PFSK-1 (cell line): ENCODE results near the gene KCND1.

Experiments
- FOXP2 ChIP-seq: optimal IDR thresholded peaks from 2 replicates; pipeline ENCODE3; 2011; ENCODE audit warnings: borderline replicate concordance, control low read depth, inconsistent platforms; ENCODE audit not compliant: insufficient read depth; ENCODE audit errors: extremely low read length, extremely low read depth
- POLR2AphosphoS5 ChIP-seq: IDR thresholded peaks from 2 replicates; pipeline ENCODE4 v1.6.1; 2012; ENCODE audit warnings: low read depth, mild to moderate bottlenecking, control low read depth, low read length, moderate library complexity
- SIN3A ChIP-seq: IDR thresholded peaks from 2 replicates; pipeline ENCODE4 v1.6.1; 2012; ENCODE audit warnings: mild to moderate bottlenecking, low read length, moderate library complexity, borderline replicate concordance; ENCODE audit not compliant: insufficient read depth
- TAF1 ChIP-seq: IDR thresholded peaks from 2 replicates; pipeline ENCODE4 v1.6.1; 2012; ENCODE audit warnings: low read length, control low read depth, borderline replicate concordance; ENCODE audit not compliant: insufficient read depth
- TF ChIP-seq, protein P1 (sequence below), 2 experiments: IDR thresholded peaks; 2 replicates each; pipeline versions ENCODE4 v1.6.1 to v1.8.0; 2011 to 2012; ENCODE audit warnings: low read depth in 2 of 2, low read length in 2 of 2, control low read depth in 1 of 2, inconsistent platforms in 1 of 2, mild to moderate bottlenecking in 1 of 2, moderate library complexity in 1 of 2; ENCODE audit not compliant: insufficient read depth in 1 of 2

KCND1 gene

DNA sequence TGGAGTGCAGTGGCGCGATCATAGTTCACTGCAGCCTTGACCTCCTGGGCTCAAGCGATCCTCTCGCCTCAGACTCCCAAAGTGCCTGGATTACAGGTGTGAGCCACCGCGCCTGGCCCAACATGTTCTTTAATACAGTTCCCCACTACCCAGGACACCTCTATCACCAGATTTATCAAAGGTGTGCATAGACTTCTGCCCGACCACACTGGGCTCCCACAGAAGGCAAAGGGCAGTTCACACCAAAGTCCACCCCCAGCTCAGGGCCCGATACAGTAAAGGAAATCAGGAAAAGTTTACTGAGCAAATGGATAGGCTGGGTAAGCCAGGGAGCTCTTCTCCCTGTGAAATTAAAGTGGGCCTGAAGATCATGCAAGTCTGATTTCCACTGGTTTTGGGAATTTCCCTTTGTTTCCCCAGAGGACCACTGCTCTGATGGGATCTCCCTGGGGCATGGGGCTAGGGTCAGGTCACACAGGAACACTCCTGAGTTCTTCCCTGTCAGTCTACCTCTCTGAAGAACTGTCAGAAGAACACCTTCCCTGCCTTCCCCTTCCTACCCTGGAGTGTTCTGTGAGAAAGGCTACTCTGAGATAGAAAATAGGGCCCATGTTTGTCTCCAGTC is 35.1 kb downstream of the KCND1 start:
- TF ChIP-seq POLR2AphosphoS5 (no peak), FOXP2 (no peak), SIN3A (no peak)
- TF ChIP-seq, protein P1, sequence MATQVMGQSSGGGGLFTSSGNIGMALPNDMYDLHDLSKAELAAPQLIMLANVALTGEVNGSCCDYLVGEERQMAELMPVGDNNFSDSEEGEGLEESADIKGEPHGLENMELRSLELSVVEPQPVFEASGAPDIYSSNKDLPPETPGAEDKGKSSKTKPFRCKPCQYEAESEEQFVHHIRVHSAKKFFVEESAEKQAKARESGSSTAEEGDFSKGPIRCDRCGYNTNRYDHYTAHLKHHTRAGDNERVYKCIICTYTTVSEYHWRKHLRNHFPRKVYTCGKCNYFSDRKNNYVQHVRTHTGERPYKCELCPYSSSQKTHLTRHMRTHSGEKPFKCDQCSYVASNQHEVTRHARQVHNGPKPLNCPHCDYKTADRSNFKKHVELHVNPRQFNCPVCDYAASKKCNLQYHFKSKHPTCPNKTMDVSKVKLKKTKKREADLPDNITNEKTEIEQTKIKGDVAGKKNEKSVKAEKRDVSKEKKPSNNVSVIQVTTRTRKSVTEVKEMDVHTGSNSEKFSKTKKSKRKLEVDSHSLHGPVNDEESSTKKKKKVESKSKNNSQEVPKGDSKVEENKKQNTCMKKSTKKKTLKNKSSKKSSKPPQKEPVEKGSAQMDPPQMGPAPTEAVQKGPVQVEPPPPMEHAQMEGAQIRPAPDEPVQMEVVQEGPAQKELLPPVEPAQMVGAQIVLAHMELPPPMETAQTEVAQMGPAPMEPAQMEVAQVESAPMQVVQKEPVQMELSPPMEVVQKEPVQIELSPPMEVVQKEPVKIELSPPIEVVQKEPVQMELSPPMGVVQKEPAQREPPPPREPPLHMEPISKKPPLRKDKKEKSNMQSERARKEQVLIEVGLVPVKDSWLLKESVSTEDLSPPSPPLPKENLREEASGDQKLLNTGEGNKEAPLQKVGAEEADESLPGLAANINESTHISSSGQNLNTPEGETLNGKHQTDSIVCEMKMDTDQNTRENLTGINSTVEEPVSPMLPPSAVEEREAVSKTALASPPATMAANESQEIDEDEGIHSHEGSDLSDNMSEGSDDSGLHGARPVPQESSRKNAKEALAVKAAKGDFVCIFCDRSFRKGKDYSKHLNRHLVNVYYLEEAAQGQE (IDR thresholded peaks at IDR 0.05; ENCODE audit: insufficient read depth in 1 of 2, low read depth in 2 of 2, low read length in 2 of 2), result no peak

DNA sequence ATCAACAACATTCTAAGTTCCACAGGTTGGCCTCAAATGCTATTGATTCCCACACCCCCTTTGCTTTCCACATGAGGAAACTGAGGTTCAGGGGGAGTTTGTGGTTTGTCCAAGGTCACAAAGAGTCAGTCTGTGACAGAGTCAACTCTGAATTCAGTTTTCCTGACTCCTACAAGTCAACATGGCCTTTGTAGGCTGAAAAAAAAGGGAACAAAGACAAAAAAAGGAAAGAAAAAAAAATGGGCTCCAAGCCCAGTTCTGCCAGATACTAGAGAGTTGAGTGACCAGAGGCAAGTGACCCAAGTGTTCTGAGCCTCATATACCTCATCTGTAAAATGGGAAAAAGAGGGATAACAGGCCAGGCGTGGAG is 36.4 kb downstream of the KCND1 start:
- no peak for TF ChIP-seq SIN3A
- TF ChIP-seq, protein P1 (IDR thresholded peaks at IDR 0.05; ENCODE audit: insufficient read depth in 1 of 2, low read depth in 2 of 2, low read length in 2 of 2), result no peak
- no peak for TF ChIP-seq FOXP2
- no peak for TF ChIP-seq TAF1
- no peak for TF ChIP-seq POLR2AphosphoS5

DNA sequence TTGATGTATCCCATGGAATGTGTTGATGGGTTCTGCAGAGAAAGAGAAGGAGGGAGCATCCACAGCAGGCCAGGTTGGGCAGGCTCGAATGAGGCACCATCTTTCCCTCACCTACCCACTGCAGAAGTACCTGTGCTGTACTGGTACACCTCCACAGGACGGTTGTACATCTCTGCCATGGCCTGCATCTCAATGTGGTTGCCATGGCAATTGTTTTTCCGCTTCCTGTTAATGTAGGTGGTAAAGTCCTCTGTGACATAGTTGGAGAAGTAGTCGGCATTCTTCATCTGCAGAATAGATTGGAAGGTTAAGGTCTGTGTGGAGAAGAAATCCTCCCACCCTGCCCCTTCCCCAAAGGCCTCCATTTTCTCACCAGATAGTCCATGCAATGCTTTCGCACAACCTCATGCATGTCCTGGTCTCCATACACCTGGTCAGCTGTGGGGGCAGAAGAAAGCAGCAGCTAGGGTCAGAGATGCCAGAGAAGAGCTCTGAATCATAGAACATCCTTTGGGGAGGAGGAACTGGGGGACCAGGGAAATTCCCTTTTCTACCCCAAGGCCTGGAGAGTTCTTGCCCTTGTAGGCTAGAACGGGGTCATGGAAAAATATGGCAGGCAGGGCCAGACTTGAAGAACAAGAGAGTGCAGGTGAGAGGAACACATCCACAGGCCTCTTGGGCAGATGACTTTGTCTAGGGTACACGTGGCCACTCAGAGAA is 36.9 kb downstream of the KCND1 start:
- no peak for TF ChIP-seq SIN3A
- TF ChIP-seq POLR2AphosphoS5, result no peak

DNA sequence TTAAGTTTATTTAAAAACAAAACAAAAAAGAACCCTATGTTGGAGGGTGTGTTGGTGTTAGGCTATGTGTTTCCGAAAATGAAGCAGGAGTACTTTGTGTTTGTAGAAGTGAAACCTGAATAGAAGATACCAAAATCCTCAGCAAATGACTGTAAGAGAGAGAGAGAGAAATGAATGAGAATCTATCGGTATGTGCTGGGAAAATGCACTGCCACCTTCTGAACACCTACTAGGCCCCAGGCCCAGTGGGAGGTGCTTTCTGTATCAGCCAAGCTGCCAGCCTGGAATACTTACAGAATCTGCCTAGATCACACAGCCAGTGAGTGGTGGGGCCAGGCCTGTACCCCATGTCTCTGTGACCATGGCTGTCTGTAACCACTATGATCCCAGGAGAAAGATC is 37.9 kb downstream of the KCND1 start:
- TF ChIP-seq TAF1 (no peak), SIN3A (no peak), FOXP2 (no peak), POLR2AphosphoS5 (no peak)
- TF ChIP-seq, protein P1 (IDR thresholded peaks at IDR 0.05; ENCODE audit: insufficient read depth in 1 of 2, low read depth in 2 of 2, low read length in 2 of 2), result no peak

DNA sequence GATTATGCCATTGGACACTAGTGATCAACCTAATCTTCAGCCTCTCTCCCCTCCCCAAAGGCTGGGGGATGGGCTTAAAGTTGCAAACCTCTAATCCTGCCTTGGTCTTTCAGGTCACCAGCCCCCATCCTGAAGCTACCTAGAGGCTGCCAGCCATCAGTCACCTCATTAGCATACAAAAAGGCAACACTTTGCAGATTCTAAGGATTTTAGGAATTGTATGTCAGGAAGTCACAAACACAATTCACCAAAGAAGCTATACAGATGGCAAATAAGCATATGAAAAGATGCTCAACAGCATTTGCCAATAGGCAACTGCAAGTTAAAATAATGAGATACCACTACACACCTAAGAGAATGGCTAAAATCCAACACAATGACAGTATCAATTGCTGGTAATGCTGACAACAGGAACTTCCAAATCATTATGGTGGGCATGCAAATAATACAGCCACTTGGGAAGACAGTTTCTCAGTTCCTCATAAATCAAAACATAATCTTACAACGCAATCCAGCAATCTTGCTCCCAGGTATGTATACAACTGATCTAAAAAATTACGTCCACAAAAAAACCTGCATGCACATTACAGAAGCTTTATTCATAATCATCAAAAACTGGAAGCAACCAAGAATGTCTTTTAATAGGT is 43.8 kb downstream of the KCND1 start:
- TF ChIP-seq, protein P1 (IDR thresholded peaks at IDR 0.05; ENCODE audit: insufficient read depth in 1 of 2, low read depth in 2 of 2, low read length in 2 of 2), result no peak
- no peak for TF ChIP-seq TAF1
